GM18867 (cell line): ENCODE results near the gene PKP1.
"Not testable (repeated sequence)": the region's sequence is repeated elsewhere in the genome, so short reads cannot be mapped to it uniquely, and the experiment has no call there.

Experiments
- ATAC-seq: cut with Tn5 transposase; IDR thresholded peaks from one replicate; pipeline ENCODE4 v1.9.1; 2021; ENCODE audit warnings: mild to moderate bottlenecking, moderate library complexity; ENCODE audit not compliant: unreplicated experiment

Gene PKP1

GRCh38 chr1:201282931-201283829, at the start of gene PKP1:
Gene PKP1 (plus strand): TSS chr1:201283506. CDS start chr1:201283703, 197 bp downstream.
- ATAC-seq = no peak

- ATAC-seq = not testable (repeated sequence)
Measured at GRCh38 chr1:201239646-201240045, 43.7 kb upstream of the PKP1 start.

GRCh38 chr1:201240171-201240570, 43.1 kb upstream of the PKP1 start:
- no peak for ATAC-seq

- ATAC-seq = no peak
Measured at GRCh38 chr1:201241736-201242135, 41.6 kb upstream of the PKP1 start.

GRCh38 chr1:201245082-201245481, 38.2 kb upstream of the PKP1 start:
- ATAC-seq = no peak

GRCh38 chr1:201248721-201249559, 34.4 kb upstream of the PKP1 start:
- no peak for ATAC-seq

- ATAC-seq = no peak
Measured at GRCh38 chr1:201250326-201251011, 32.8 kb upstream of the PKP1 start.

- no peak for ATAC-seq
Measured at GRCh38 chr1:201251411-201251810, 31.9 kb upstream of the PKP1 start.

GRCh38 chr1:201251851-201252430, 31.4 kb upstream of the PKP1 start:
- ATAC-seq = no peak

GRCh38 chr1:201252944-201253371, 30.3 kb upstream of the PKP1 start:
- no peak for ATAC-seq

- no peak for ATAC-seq
Measured at GRCh38 chr1:201253411-201253810, 29.9 kb upstream of the PKP1 start.

- ATAC-seq = no peak
Measured at GRCh38 chr1:201253906-201254624, 29.2 kb upstream of the PKP1 start.

GRCh38 chr1:201254625-201255478, 28.5 kb upstream of the PKP1 start:
- no peak for ATAC-seq

GRCh38 chr1:201255479-201256362, 27.6 kb upstream of the PKP1 start:
- ATAC-seq = no peak

GRCh38 chr1:201258132-201258531, 25.2 kb upstream of the PKP1 start:
- not testable (repeated sequence) for ATAC-seq

GRCh38 chr1:201258763-201259230, 24.5 kb upstream of the PKP1 start:
- no peak for ATAC-seq

GRCh38 chr1:201259476-201260235, 23.6 kb upstream of the PKP1 start:
- ATAC-seq = no peak
